ENCODE measurements around the gene PIH1D1. TPM values are rescaled to one million over a fixed set of nuclear protein-coding genes. Genes with fewer than 3 reads are reported as not detected.

The PIH1D1 gene
- total and polyA plus RNA-seq, 2 of the 8 experiments (the other 6 are each of a cell fraction or from before 2014, with no cell fraction given) = 146 to 195 TPM

DNA sequence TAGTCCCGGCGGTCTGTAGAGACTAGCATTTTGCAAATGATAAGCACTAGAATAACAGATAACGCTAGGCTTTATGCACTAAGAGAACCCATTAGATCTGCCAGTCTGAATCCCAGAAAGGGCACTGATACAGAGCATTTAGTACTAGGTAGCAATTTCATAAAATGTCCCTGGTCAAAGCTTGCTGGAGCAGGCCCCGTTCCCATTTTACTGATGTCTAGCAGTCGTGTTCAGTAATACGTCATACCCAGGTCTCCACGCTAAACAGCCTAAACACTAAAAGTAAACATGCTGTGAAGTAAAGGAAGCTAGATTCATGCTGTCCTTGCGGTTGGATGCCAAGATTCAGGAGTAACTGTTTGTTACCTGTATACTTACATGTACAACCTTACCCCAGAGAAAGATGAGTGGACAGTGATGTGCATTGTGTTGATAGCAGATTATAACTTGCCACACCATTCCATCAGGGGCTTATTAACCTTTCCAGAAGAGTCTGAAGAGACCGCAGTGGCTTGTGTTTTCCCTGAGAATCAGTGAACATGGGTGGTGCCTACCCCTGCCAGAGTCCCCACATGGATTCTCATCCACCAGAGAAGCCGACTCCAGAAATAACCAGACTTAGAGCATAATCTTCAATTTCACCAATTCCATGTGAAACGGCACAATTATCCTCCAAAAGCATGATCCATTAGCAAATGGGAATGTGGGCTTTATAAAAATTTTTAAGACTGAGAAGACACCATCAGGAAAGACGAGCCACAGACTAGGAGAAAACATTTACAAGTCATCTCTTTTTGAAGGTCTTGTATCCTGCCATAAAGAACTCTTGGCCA, 41.2 kb upstream of the PIH1D1 start (continued):
- TF ChIP-seq, protein P1, sequence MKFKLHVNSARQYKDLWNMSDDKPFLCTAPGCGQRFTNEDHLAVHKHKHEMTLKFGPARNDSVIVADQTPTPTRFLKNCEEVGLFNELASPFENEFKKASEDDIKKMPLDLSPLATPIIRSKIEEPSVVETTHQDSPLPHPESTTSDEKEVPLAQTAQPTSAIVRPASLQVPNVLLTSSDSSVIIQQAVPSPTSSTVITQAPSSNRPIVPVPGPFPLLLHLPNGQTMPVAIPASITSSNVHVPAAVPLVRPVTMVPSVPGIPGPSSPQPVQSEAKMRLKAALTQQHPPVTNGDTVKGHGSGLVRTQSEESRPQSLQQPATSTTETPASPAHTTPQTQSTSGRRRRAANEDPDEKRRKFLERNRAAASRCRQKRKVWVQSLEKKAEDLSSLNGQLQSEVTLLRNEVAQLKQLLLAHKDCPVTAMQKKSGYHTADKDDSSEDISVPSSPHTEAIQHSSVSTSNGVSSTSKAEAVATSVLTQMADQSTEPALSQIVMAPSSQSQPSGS (IDR thresholded peaks at IDR 0.05; ENCODE audit: low read length) = 0 out of 2 replicates have a peak, but pooled peaks have one; percentile 68
- TF ChIP-seq CBX5 (IDR thresholded peaks at IDR 0.05; ENCODE audit: low read depth, low read length) = no peak
- no peak; a peak in 1 of 4 replicates for TF ChIP-seq SIN3A (conservative IDR thresholded peaks at IDR 0.05 in 1 of 2, IDR thresholded peaks at IDR 0.05 in 1 of 2; ENCODE audit: low read depth in 1 of 2, low read length in 2 of 2)
- no peak for TF ChIP-seq HDAC6 (IDR thresholded peaks at IDR 0.05; ENCODE audit: low read depth, low read length)
- 0 out of 2 replicates have a peak, but pooled peaks have one; percentile 13 for TF ChIP-seq E2F6 (IDR thresholded peaks at IDR 0.05)
- no peak for TF ChIP-seq RFX5 (IDR thresholded peaks at IDR 0.05; ENCODE audit: borderline replicate concordance, low read depth, low read length)
- no peak for TF ChIP-seq KDM1A (IDR thresholded peaks at IDR 0.05; ENCODE audit: borderline replicate concordance, low read length)
- no peak for TF ChIP-seq EP300 (IDR thresholded peaks at IDR 0.05; ENCODE audit: borderline replicate concordance in 1 of 2, low read depth in 2 of 2, low read length in 2 of 2)
- TF ChIP-seq SP1 (IDR thresholded peaks at IDR 0.05; ENCODE audit: low read depth, low read length) = 0 out of 2 replicates have a peak, but pooled peaks have one; percentile 7
- TF ChIP-seq TAF7 (optimal IDR thresholded peaks at IDR 0.05; ENCODE audit: borderline replicate concordance, low read depth, low read length) = peak; percentile 7
- no peak for TF ChIP-seq TEAD4 (IDR thresholded peaks at IDR 0.05; ENCODE audit: low read depth, low read length)
- no peak for TF ChIP-seq MAFK (IDR thresholded peaks at IDR 0.05; ENCODE audit: low read depth, low read length)
- TF ChIP-seq POLR2AphosphoS5 (IDR thresholded peaks at IDR 0.05; ENCODE audit: low read depth, low read length) = peak; percentile 99
- TF ChIP-seq CHD2 (IDR thresholded peaks at IDR 0.05; ENCODE audit: low read length) = peak; percentile 56; the same call in 1 of the 2 replicates
- no peak for TF ChIP-seq YY1 (IDR thresholded peaks at IDR 0.05; ENCODE audit: low read depth, low read length)
- TF ChIP-seq RAD21 (IDR thresholded peaks at IDR 0.05 in 1 of 2, conservative IDR thresholded peaks at IDR 0.05 in 1 of 2; ENCODE audit: low read depth in 2 of 2, low read length in 2 of 2) = no peak
- TF ChIP-seq SIRT6 (IDR thresholded peaks at IDR 0.05; ENCODE audit: low read length) = peak; percentile 53
- TF ChIP-seq SRF (IDR thresholded peaks at IDR 0.05; ENCODE audit: low read depth, low read length) = no peak
- no peak; the same call in 1 of the 2 replicates for TF ChIP-seq NRF1 (IDR thresholded peaks at IDR 0.05; ENCODE audit: low read depth, low read length)
- TF ChIP-seq CBX8 (IDR thresholded peaks at IDR 0.05; ENCODE audit: borderline replicate concordance, low read depth, low read length) = no peak
- TF ChIP-seq CEBPB (IDR thresholded peaks at IDR 0.05; ENCODE audit: low read depth, low read length) = no peak
- no peak; the same call in 1 of the 2 replicates for TF ChIP-seq SP4 (IDR thresholded peaks at IDR 0.05; ENCODE audit: low read length)

Data from H1 (cell line).